GM18907 (cell line): Measurements from ENCODE around the gene RAD51B.
"Not testable (repeated sequence)": the region's sequence is repeated elsewhere in the genome, so short reads cannot be mapped to it uniquely, and the experiment has no call there.

ENCODE experiments used
- ATAC-seq: cut with Tn5 transposase; IDR thresholded peaks from one replicate; pipeline ENCODE4 v1.9.1; 2021; ENCODE audit warnings: mild to moderate bottlenecking, moderate library complexity; ENCODE audit not compliant: unreplicated experiment

Gene RAD51B

DNA sequence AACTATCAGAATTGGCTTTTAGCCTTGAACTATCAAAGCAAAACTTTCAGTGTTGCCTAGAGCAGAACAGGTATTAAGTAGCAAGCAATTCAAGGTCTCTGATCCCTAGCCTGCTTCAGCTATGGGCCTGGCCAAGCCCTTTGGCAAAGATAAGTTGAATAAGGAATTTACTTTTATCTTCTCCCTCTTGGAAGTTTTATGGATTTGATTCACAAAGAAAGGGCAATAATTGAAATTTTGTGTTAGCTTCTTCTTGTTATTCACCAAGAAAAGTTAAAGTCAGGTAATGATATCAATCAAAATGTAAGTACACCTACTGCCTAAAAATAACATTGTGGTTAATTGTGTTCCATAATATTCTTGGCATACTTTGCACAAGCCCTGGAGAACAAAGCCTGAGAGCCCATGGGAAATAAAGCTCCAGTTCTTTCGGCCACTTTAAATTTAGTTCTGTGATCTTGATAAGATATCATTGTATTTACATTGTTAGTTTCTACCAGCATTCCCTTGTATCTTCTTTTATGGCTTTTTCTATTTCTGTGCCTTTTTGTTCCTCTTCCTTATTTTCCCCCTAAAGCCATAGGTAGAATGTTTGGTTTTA, 158.0 kb downstream of the RAD51B start:
- ATAC-seq = no peak

DNA sequence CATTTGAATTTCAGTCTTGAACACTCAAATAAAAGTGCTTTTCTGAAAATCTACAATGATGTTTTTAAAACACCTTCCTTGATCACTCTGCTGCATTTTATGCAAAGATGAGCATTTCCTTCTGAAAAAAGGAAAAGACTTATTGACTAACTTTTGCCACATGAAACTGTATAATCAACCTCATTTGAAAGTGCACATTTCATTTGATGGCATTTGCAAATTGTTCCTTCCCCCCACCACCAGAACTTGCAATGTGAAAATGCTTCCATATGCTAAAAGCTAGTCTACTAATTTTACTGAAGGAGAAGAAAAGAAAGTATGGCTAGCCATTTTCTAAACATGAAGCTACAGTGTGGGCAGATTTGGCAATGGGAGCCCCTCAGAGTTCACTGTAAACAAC, 159.2 kb downstream of the RAD51B start:
- ATAC-seq = no peak

- ATAC-seq = no peak
These were observed 163.4 kb downstream of the RAD51B start for GRCh38 chr14:67982711-67983608.

DNA sequence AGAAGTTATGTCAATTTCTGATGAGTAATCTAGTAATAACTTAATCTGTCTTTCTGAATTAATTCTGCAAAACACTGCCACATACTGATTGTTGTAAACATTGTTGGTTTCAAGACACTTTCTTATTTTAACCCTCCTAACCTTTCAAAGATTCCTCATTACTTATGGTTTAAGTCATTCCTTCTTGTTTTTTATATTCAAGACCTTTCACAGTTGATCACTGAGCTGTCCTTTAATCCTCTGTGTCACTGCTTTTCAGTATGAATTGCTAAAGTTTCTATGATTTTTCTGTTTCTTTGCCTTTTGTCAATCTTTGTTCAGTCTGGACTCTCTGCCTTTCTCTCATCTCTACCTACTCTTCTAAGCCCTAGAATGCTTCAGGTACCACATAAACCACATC, 164.7 kb downstream of the RAD51B start:
- ATAC-seq = no peak

GRCh38 chr14:67986131-67986841, 166.7 kb downstream of the RAD51B start:
- ATAC-seq = no peak

DNA sequence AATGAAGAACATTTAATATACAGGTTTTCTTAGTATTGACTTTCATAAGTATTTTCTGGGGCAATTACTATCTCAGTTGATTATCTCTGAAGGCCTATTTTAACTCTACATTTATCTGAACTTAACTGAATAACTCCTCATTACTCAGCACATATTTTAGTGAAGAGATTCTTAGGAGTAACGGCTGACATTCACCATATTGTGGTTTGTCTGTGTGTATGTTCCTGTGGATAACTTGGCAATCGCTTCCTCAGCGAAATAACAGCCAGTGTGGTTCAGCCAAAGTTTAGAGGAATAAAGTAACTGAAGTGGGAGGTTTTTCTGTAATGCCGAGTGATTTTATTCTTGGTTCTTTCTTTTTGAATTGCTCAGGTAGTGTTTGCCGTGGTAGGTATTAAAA, 168.0 kb downstream of the RAD51B start:
- ATAC-seq = no peak

- ATAC-seq = not testable (repeated sequence)
These were observed 168.6 kb downstream of the RAD51B start for GRCh38 chr14:67988210-67988609.

DNA sequence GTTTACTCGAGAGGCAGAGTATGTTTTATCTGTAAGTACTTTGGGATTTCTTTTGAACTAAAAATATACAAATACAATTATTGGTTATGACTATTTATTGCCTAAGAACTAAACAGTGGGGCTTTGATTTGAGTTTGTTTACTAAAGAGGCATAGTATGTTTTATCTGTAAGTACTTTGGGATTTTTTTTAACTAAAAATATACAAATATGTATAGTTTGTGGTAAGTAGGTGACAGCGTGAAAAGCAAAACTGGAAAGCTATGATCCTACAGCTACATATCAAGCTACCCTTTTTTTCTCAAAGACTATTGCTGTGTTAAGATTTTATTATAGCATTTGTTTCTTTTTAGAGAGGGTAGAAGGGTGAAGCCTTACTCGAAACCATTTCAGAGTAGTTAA, 171.0 kb downstream of the RAD51B start:
- ATAC-seq = no peak

GRCh38 chr14:67994531-67994930, 175.0 kb downstream of the RAD51B start:
- ATAC-seq = no peak

- no peak for ATAC-seq
These were observed 176.7 kb downstream of the RAD51B start for GRCh38 chr14:67996235-67996634.

- ATAC-seq = no peak
These were observed 179.3 kb downstream of the RAD51B start for GRCh38 chr14:67998834-67999233.

- ATAC-seq = no peak
These were observed 179.7 kb downstream of the RAD51B start for GRCh38 chr14:67999290-67999689.

- ATAC-seq = no peak
These were observed 180.3 kb downstream of the RAD51B start for GRCh38 chr14:67999705-68000384.

- no peak for ATAC-seq
These were observed 180.9 kb downstream of the RAD51B start for GRCh38 chr14:68000511-68000910.

DNA sequence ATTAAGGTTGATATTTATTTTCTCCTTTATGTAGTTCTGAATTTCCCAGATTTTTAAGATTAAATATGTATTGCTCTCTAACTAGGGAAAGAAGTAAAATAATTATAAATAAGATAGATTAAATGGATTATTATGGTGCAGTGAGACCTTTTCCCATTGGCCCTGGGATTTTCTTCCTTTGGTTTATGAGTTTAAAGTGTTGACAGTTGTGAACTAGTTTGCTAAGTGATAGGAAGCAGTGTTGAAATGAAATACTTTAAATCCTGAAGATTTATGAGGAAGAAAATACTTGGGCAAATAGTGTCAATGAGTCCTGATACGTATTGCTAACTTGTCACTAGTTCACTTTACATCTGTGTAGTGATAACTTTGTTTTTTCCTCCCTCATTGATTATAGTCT, 188.9 kb downstream of the RAD51B start:
- ATAC-seq = no peak

GRCh38 chr14:68011406-68012028, 191.9 kb downstream of the RAD51B start:
- no peak for ATAC-seq

GRCh38 chr14:68012871-68013270, 193.3 kb downstream of the RAD51B start:
- no peak for ATAC-seq

DNA sequence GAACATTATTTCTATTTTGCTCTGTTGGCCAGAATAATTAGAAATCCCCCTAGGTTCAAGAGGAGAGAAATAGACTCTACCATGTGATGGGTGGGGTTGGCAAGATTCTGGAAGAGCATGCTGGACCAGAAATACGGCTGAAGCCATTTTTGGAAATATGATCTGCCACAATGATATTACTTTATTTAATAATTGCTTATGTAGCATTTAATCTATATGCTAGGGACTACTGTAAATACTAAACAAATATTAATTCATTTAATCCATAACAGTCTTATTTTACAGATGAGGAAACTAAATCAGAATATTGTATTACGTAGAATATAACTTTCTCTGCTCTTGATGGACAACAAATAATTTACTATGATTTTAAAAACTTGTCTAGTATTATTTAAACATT, 193.7 kb downstream of the RAD51B start:
- no peak for ATAC-seq

- no peak for ATAC-seq
These were observed 195.2 kb downstream of the RAD51B start for GRCh38 chr14:68014771-68015170.

- ATAC-seq = no peak
These were observed 196.0 kb downstream of the RAD51B start for GRCh38 chr14:68015356-68016254.
